ENCODE results near the gene TTC14. TPM values are rescaled to one million over a fixed set of nuclear protein-coding genes. Genes with fewer than 3 reads are reported as not detected.
"Not testable (repeated sequence)": the region's sequence is repeated elsewhere in the genome, so short reads cannot be mapped to it uniquely, and the experiment has no call there.

TTC14 gene
- total RNA-seq, 2 experiments from 2014 or later = 66.2 to 68.7 TPM

GRCh38 chr3:180600473-180600872 is 1.5 kb upstream of the TTC14 start:
- ChIA-PET CTCF (interaction anchor here (1.1 to 1.8 kb wide), 3 partner anchors 57 to 789 kb away, joined by 3 to 4 read pairs (median 4); no protein-coding TSS in a partner anchor), POLR2A (interaction anchor here (3.4 kb wide), 1 partner anchor 11 kb away, joined by 27 read pairs; no protein-coding TSS in a partner anchor)
- Mint-ChIP-seq H3K36me3 (ENCODE audit: low read depth) (peaks cover 26% of the 10 kb centered on the region), H3K4me1 (peaks cover 30% of the 10 kb centered on the region), H3K9me3 (peaks cover 3% of the 10 kb centered on the region), H3K4me3 (no peak overlapping the region), H3K27ac (no peak overlapping the region), H3K27me3 (peaks cover 15% of the 10 kb centered on the region)
- DNase-seq = no peak

GRCh38 chr3:180611006-180611405 is 9.0 kb downstream of the TTC14 start:
- H3K9me3 Mint-ChIP-seq = no peaks in the 10 kb centered on the region
- DNase-seq = no peak
- no peak overlapping the region for H3K4me3 Mint-ChIP-seq
- no peak overlapping the region for H3K27ac Mint-ChIP-seq
- peaks cover 63% of the 10 kb centered on the region for H3K36me3 Mint-ChIP-seq (ENCODE audit: low read depth)
- H3K27me3 Mint-ChIP-seq = no peaks in the 10 kb centered on the region
- ChIA-PET POLR2A (interaction anchor here (1.0 to 4.6 kb wide), 2 partner anchors 9 to 302 kb away, joined by 3 to 27 read pairs; partner anchors contain the start of gene TTC14), CTCF (no interaction called here)
- H3K4me1 Mint-ChIP-seq = peaks cover 8% of the 10 kb centered on the region

GRCh38 chr3:180612364-180612763 is 10.4 kb downstream of the TTC14 start:
- DNase-seq = no peak
- Mint-ChIP-seq H3K36me3 (ENCODE audit: low read depth) (peaks cover 52% of the 10 kb centered on the region), H3K4me3 (no peak overlapping the region), H3K9me3 (no peaks in the 10 kb centered on the region), H3K27ac (no peak overlapping the region), H3K4me1 (peaks cover 2% of the 10 kb centered on the region), H3K27me3 (no peaks in the 10 kb centered on the region)
- ChIA-PET POLR2A (interaction anchor here (4.6 kb wide), 1 partner anchor 11 kb away, joined by 27 read pairs; the partner anchor contains the start of gene TTC14), CTCF (no interaction called here)

- ChIA-PET CTCF (interaction anchor here (1.1 kb wide), 1 partner anchor 13 kb away, joined by 3 read pairs; no protein-coding TSS in a partner anchor), POLR2A (interaction anchor here (2.1 kb wide), 1 partner anchor 14 kb away, joined by 15 read pairs; the partner anchor contains the start of gene TTC14)
- H3K9me3 Mint-ChIP-seq = no peaks in the 10 kb centered on the region
- H3K36me3 Mint-ChIP-seq (ENCODE audit: low read depth) = peaks cover 52% of the 10 kb centered on the region
- H3K4me1 Mint-ChIP-seq = no peaks in the 10 kb centered on the region
- no peaks in the 10 kb centered on the region for H3K27me3 Mint-ChIP-seq
- no peak overlapping the region for H3K4me3 Mint-ChIP-seq
- H3K27ac Mint-ChIP-seq = no peak overlapping the region
- DNase-seq = no peak
Measured at GRCh38 chr3:180615954-180616353, 14.0 kb downstream of the TTC14 start.

GRCh38 chr3:180617049-180617448 is 15.1 kb downstream of the TTC14 start:
- Mint-ChIP-seq H3K36me3 (ENCODE audit: low read depth) (peaks cover 54% of the 10 kb centered on the region), H3K4me3 (no peak overlapping the region), H3K27me3 (no peaks in the 10 kb centered on the region), H3K9me3 (no peaks in the 10 kb centered on the region), H3K27ac (no peak overlapping the region), H3K4me1 (no peaks in the 10 kb centered on the region)
- CTCF ChIA-PET = no interaction called here
- DNase-seq = no peak
- POLR2A ChIA-PET = interaction anchor here (1.4 kb wide), 2 partner anchors 13 to 15 kb away, joined by 3 to 5 read pairs; partner anchors contain the start of gene TTC14

- H3K27me3 Mint-ChIP-seq, H3K27ac Mint-ChIP-seq, POLR2A ChIA-PET, CTCF ChIA-PET, H3K4me3 Mint-ChIP-seq, H3K9me3 Mint-ChIP-seq, H3K4me1 Mint-ChIP-seq, DNase-seq: not testable (repeated sequence)
- H3K36me3 Mint-ChIP-seq (ENCODE audit: low read depth) = peaks cover 53% of the 10 kb centered on the region
Measured at GRCh38 chr3:180618563-180618962, 16.6 kb downstream of the TTC14 start.

GRCh38 chr3:180619723-180620122 is 17.8 kb downstream of the TTC14 start:
- ChIA-PET CTCF (no interaction called here), POLR2A (no interaction called here)
- H3K4me1 Mint-ChIP-seq = peaks cover 5% of the 10 kb centered on the region
- H3K36me3 Mint-ChIP-seq (ENCODE audit: low read depth) = peaks cover 60% of the 10 kb centered on the region
- DNase-seq = no peak
- no peaks in the 10 kb centered on the region for H3K27me3 Mint-ChIP-seq
- peaks cover under 1% of the 10 kb centered on the region for H3K9me3 Mint-ChIP-seq
- H3K27ac Mint-ChIP-seq = no peak overlapping the region
- no peak overlapping the region for H3K4me3 Mint-ChIP-seq

GRCh38 chr3:180624714-180625113 is 22.8 kb downstream of the TTC14 start:
- DNase-seq = no peak
- POLR2A ChIA-PET = no interaction called here
- no peaks in the 10 kb centered on the region for H3K27me3 Mint-ChIP-seq
- no peak overlapping the region for H3K4me3 Mint-ChIP-seq
- peaks cover 16% of the 10 kb centered on the region for H3K4me1 Mint-ChIP-seq
- CTCF ChIA-PET = no interaction called here
- peaks cover 3% of the 10 kb centered on the region for H3K9me3 Mint-ChIP-seq
- peaks cover 61% of the 10 kb centered on the region for H3K36me3 Mint-ChIP-seq (ENCODE audit: low read depth)
- peak overlapping the region; percentile 65 for H3K27ac Mint-ChIP-seq

- Mint-ChIP-seq H3K36me3 (ENCODE audit: low read depth) (peaks cover 47% of the 10 kb centered on the region), H3K9me3 (peaks cover 3% of the 10 kb centered on the region), H3K27me3 (no peaks in the 10 kb centered on the region), H3K4me3 (no peak overlapping the region), H3K27ac (no peak overlapping the region), H3K4me1 (peaks cover 16% of the 10 kb centered on the region)
- POLR2A ChIA-PET = no interaction called here
- no peak for DNase-seq
- CTCF ChIA-PET = no interaction called here
Measured at GRCh38 chr3:180626844-180627243, 24.9 kb downstream of the TTC14 start.

GRCh38 chr3:180630371-180630770 is 28.4 kb downstream of the TTC14 start:
- Mint-ChIP-seq H3K9me3 (no peaks in the 10 kb centered on the region), H3K36me3 (ENCODE audit: low read depth) (peaks cover 14% of the 10 kb centered on the region), H3K4me1 (peaks cover 4% of the 10 kb centered on the region), H3K27ac (no peak overlapping the region), H3K4me3 (no peak overlapping the region), H3K27me3 (peaks cover 11% of the 10 kb centered on the region)
- POLR2A ChIA-PET = no interaction called here
- CTCF ChIA-PET = no interaction called here
- no peak for DNase-seq

- CTCF ChIA-PET = no interaction called here
- Mint-ChIP-seq H3K4me3 (no peak overlapping the region), H3K9me3 (no peaks in the 10 kb centered on the region), H3K4me1 (peaks cover 2% of the 10 kb centered on the region), H3K27ac (no peak overlapping the region), H3K27me3 (peaks cover 11% of the 10 kb centered on the region), H3K36me3 (ENCODE audit: low read depth) (peaks cover 6% of the 10 kb centered on the region)
- POLR2A ChIA-PET = no interaction called here
- DNase-seq = no peak
Measured at GRCh38 chr3:180631317-180631716, 29.4 kb downstream of the TTC14 start.

- no peak for DNase-seq
- Mint-ChIP-seq H3K4me1 (no peaks in the 10 kb centered on the region), H3K4me3 (no peak overlapping the region), H3K27ac (no peak overlapping the region), H3K9me3 (no peaks in the 10 kb centered on the region), H3K27me3 (peaks cover 11% of the 10 kb centered on the region), H3K36me3 (ENCODE audit: low read depth) (no peaks in the 10 kb centered on the region)
- ChIA-PET POLR2A (no interaction called here), CTCF (no interaction called here)
Measured at GRCh38 chr3:180633722-180634121, 31.8 kb downstream of the TTC14 start.

- Mint-ChIP-seq H3K4me3 (no peak overlapping the region), H3K36me3 (ENCODE audit: low read depth) (no peaks in the 10 kb centered on the region), H3K9me3 (no peaks in the 10 kb centered on the region), H3K27me3 (peaks cover 17% of the 10 kb centered on the region), H3K4me1 (no peaks in the 10 kb centered on the region), H3K27ac (no peak overlapping the region)
- CTCF ChIA-PET = no interaction called here
- DNase-seq = no peak
- POLR2A ChIA-PET = no interaction called here
Measured at GRCh38 chr3:180640987-180641386, 39.0 kb downstream of the TTC14 start.

- no peak overlapping the region for H3K27ac Mint-ChIP-seq
- no peak overlapping the region for H3K4me3 Mint-ChIP-seq
Measured at GRCh38 chr3:180646187-180646790, 44.3 kb downstream of the TTC14 start.

More at GRCh38 chr3:180646187-180646790, 44.3 kb downstream of the TTC14 start:
- H3K4me1 Mint-ChIP-seq = no peaks in the 10 kb centered on the region
- peaks cover 14% of the 10 kb centered on the region for H3K27me3 Mint-ChIP-seq
- no peak for DNase-seq
- no peaks in the 10 kb centered on the region for H3K36me3 Mint-ChIP-seq (ENCODE audit: low read depth)
- H3K9me3 Mint-ChIP-seq = no peaks in the 10 kb centered on the region
- ChIA-PET CTCF (interaction anchor here (0.7 kb wide), 1 partner anchor 525 kb away, joined by 3 read pairs; no protein-coding TSS in a partner anchor), POLR2A (no interaction called here)
